SKM-1 treated with dmso at 0.1 percent for 144 hours (cell line): Measurements from ENCODE around the gene TAAR9.
"Not testable (repeated sequence)": the region's sequence is repeated elsewhere in the genome, so short reads cannot be mapped to it uniquely, and the experiment has no call there.

ENCODE experiments used
- DNase-seq: peaks from one replicate; lab custom pipeline; 2025; ENCODE audit not compliant: unreplicated experiment; lab: John Stamatoyannopoulos, UW

The TAAR9 gene

GRCh38 chr6:132513831-132514545 lies 24.1 kb upstream of the TAAR9 start:
- no peak for DNase-seq

- DNase-seq: no peak
Observed at GRCh38 chr6:132515386-132515785, 22.7 kb upstream of the TAAR9 start.

- no peak for DNase-seq
Observed at GRCh38 chr6:132520953-132521352, 17.1 kb upstream of the TAAR9 start.

- DNase-seq: no peak
Observed at GRCh38 chr6:132524646-132525045, 13.4 kb upstream of the TAAR9 start.

- DNase-seq: no peak
Observed at GRCh38 chr6:132525866-132526265, 12.2 kb upstream of the TAAR9 start.

GRCh38 chr6:132526461-132526860 lies 11.6 kb upstream of the TAAR9 start:
- no peak for DNase-seq

- DNase-seq: no peak
Observed at GRCh38 chr6:132527791-132528190, 10.3 kb upstream of the TAAR9 start.

- peak; percentile 72 for DNase-seq
Observed at GRCh38 chr6:132530293-132530974, 7.6 kb upstream of the TAAR9 start.

GRCh38 chr6:132534546-132534945 lies 3.5 kb upstream of the TAAR9 start:
- DNase-seq: not testable (repeated sequence)

GRCh38 chr6:132537145-132537544 lies 932 bp upstream of the TAAR9 start:
- no peak for DNase-seq

GRCh38 chr6:132544826-132545225 lies 6.7 kb downstream of the TAAR9 start:
- DNase-seq: no peak

- DNase-seq: no peak
Observed at GRCh38 chr6:132548746-132549463, 10.8 kb downstream of the TAAR9 start.

- DNase-seq: no peak
Observed at GRCh38 chr6:132551214-132551613, 13.1 kb downstream of the TAAR9 start.

GRCh38 chr6:132552372-132552771 lies 14.3 kb downstream of the TAAR9 start, which contains the start of gene TAAR8:
TSS of gene TAAR8 (plus strand) at chr6:132552672. CDS start at chr6:132552693, 21 bp downstream.
- no peak for DNase-seq

- not testable (repeated sequence) for DNase-seq
Observed at GRCh38 chr6:132560087-132560486, 22.0 kb downstream of the TAAR9 start.

GRCh38 chr6:132566404-132566803 lies 28.3 kb downstream of the TAAR9 start:
- DNase-seq: no peak

- no peak for DNase-seq
Observed at GRCh38 chr6:132567566-132567965, 29.5 kb downstream of the TAAR9 start.

GRCh38 chr6:132568611-132569010 lies 30.5 kb downstream of the TAAR9 start:
- DNase-seq: no peak

- no peak for DNase-seq
Observed at GRCh38 chr6:132569170-132569569, 31.1 kb downstream of the TAAR9 start.

GRCh38 chr6:132570221-132570777 lies 32.2 kb downstream of the TAAR9 start, which contains the start of gene TAAR6:
TSS of gene TAAR6 (plus strand) at chr6:132570322. CDS start at chr6:132570322, 0 bp downstream.
- DNase-seq: no peak

- peak; percentile 2 for DNase-seq
Observed at GRCh38 chr6:132571774-132572173, 33.7 kb downstream of the TAAR9 start.
